MM.1S (cell line): ENCODE measurements around the gene GOLIM4.

Source experiments
- DNase-seq: peaks from one replicate; pipeline ENCODE4 v3.0.0-alpha.2; 2015
- H2AFZ ChIP-seq: fragments of 300-600 bp; sonication (generic); 2 replicates; pipeline ENCODE4 v1.6.0; 2016; ENCODE audit warnings: antibody characterized with exemption, low read length
- H3F3A ChIP-seq: fragments of 300-600 bp; sonication (generic); 2 replicates; pipeline ENCODE4 v1.6.1; 2016; ENCODE audit warnings: mild to moderate bottlenecking, antibody characterized with exemption, low read length, moderate library complexity, mixed read lengths; ENCODE audit not compliant: insufficient read depth
- H3K27ac ChIP-seq: fragments of 300-600 bp; sonication (generic); 2 replicates; pipeline ENCODE4 v1.5.1; 2016; ENCODE audit warnings: mild to moderate bottlenecking, low read length
- H3K27me3 ChIP-seq: fragments of 300-600 bp; sonication (generic); replicated peaks from 2 replicates; pipeline ENCODE4 v1.6.0; 2016; ENCODE audit warnings: low read length; ENCODE audit not compliant: insufficient read depth
- H3K36me3 ChIP-seq: fragments of 300-600 bp; sonication (generic); replicated peaks from 2 replicates; pipeline ENCODE4 v1.6.1; 2016; ENCODE audit warnings: mild to moderate bottlenecking, low read length, mixed read lengths; ENCODE audit not compliant: insufficient read depth
- H3K4me1 ChIP-seq: fragments of 300-600 bp; sonication (generic); 2 replicates; pipeline ENCODE4 v1.6.1; 2016; ENCODE audit warnings: low read length, mixed read lengths
- H3K4me2 ChIP-seq: fragments of 300-600 bp; sonication (generic); 2 replicates; pipeline ENCODE4 v1.6.0; 2016; ENCODE audit warnings: low read depth, low read length
- H3K4me3 ChIP-seq: fragments of 300-600 bp; sonication (generic); 2 replicates; pipeline ENCODE4 v1.5.1; 2016; ENCODE audit warnings: low read length, mixed read lengths
- H3K79me2 ChIP-seq: fragments of 300-600 bp; sonication (generic); 2 replicates; pipeline ENCODE4 v1.6.1; 2016; ENCODE audit warnings: mixed run types, low read length, mixed read lengths
- H3K9ac ChIP-seq: fragments of 300-600 bp; sonication (generic); 2 replicates; pipeline ENCODE4 v1.6.1; 2016; ENCODE audit warnings: low read length, mixed read lengths
- H3K9me2 ChIP-seq: fragments of 300-600 bp; sonication (generic); replicated peaks from 2 replicates; pipeline ENCODE4 v1.6.1; 2016; ENCODE audit warnings: mild to moderate bottlenecking, low read length, mixed read lengths; ENCODE audit not compliant: insufficient read depth
- H3K9me3 ChIP-seq: fragments of 300-600 bp; sonication (generic); replicated peaks from 2 replicates; pipeline ENCODE4 v1.6.1; 2016; ENCODE audit warnings: mild to moderate bottlenecking, low read length, mixed read lengths; ENCODE audit not compliant: insufficient read depth
- H4K20me1 ChIP-seq: fragments of 300-600 bp; sonication (generic); 2 replicates; pipeline ENCODE4 v1.6.1; 2016; ENCODE audit warnings: mild to moderate bottlenecking, low read length, moderate library complexity, mixed read lengths; ENCODE audit not compliant: insufficient read depth
- CTCF ChIP-seq: fragments of 300-600 bp; sonication (generic); IDR thresholded peaks from 2 replicates; pipeline ENCODE4 v1.5.1; 2016; ENCODE audit warnings: antibody characterized with exemption, low read length, mixed read lengths
- EZH2 ChIP-seq: fragments of 300-600 bp; sonication (generic); optimal IDR thresholded peaks from 2 replicates; pipeline ENCODE3; 2017; ENCODE audit warnings: low read depth, mild to moderate bottlenecking, antibody characterized with exemption, low read length, mixed read lengths
- EZH2phosphoT487 ChIP-seq: fragments of 300-600 bp; sonication (generic); IDR thresholded peaks from 2 replicates; pipeline ENCODE4 v1.6.1; 2018; ENCODE audit warnings: antibody characterized with exemption, low read length

Gene GOLIM4

GRCh38 chr3:168095611-168096209, at the start of gene GOLIM4:
Gene GOLIM4, minus strand, starts transcription at chr3:168095924. Its CDS starts 639 bp downstream, at chr3:168095285.
- H3K9me3 ChIP-seq, result no peaks in the 10 kb centered on the region
- H3K36me3 ChIP-seq, result no peaks in the 10 kb centered on the region
- peak within 1 kb of the TSS; percentile 84 for H3K27ac ChIP-seq
- H3K9me2 ChIP-seq, result no peaks in the 10 kb centered on the region
- peak within 1 kb of the TSS; percentile 83 for H3K4me2 ChIP-seq
- H3K9ac ChIP-seq, result peak within 1 kb of the TSS; percentile 79
- peaks cover 29% of the 10 kb centered on the region for H3K4me1 ChIP-seq
- H3K27me3 ChIP-seq, result no peaks in the 10 kb centered on the region
- TF ChIP-seq EZH2, result no peak
- no peak; the same call in 1 of the 2 replicates for TF ChIP-seq CTCF
- TF ChIP-seq EZH2phosphoT487, result no peak
- peak within 1 kb of the TSS; percentile 94 for H2AFZ ChIP-seq
- peak within 1 kb of the TSS; percentile 80 for H3K4me3 ChIP-seq
- peaks cover 39% of the 10 kb centered on the region for H3K79me2 ChIP-seq
- peaks cover 31% of the 10 kb centered on the region for H3F3A ChIP-seq
- no peaks in the 10 kb centered on the region for H4K20me1 ChIP-seq
- peak; percentile 99 for DNase-seq

- H3K9me2 ChIP-seq, result no peaks in the 10 kb centered on the region
- H3K4me2 ChIP-seq, result no peak overlapping the region
- no peaks in the 10 kb centered on the region for H4K20me1 ChIP-seq
- H3K9ac ChIP-seq, result no peak overlapping the region
- no peak for DNase-seq
- TF ChIP-seq EZH2 (no peak), CTCF (no peak), EZH2phosphoT487 (no peak)
- no peak overlapping the region for H3K27ac ChIP-seq
- H3K9me3 ChIP-seq, result no peaks in the 10 kb centered on the region
- H2AFZ ChIP-seq, result no peak overlapping the region
- no peaks in the 10 kb centered on the region for H3F3A ChIP-seq
- no peaks in the 10 kb centered on the region for H3K79me2 ChIP-seq
- H3K27me3 ChIP-seq, result no peaks in the 10 kb centered on the region
- H3K4me1 ChIP-seq, result no peaks in the 10 kb centered on the region
- H3K4me3 ChIP-seq, result no peak overlapping the region
- no peaks in the 10 kb centered on the region for H3K36me3 ChIP-seq
Observed at GRCh38 chr3:168141405-168141998, 45.8 kb upstream of the GOLIM4 start.

GRCh38 chr3:168139947-168140346, 44.2 kb upstream of the GOLIM4 start:
- Histone ChIP-seq H3K9me2 (no peaks in the 10 kb centered on the region), H4K20me1 (no peaks in the 10 kb centered on the region), H3K4me3 (no peak overlapping the region), H3K9me3 (no peaks in the 10 kb centered on the region), H3K4me2 (no peak overlapping the region), H3K79me2 (no peaks in the 10 kb centered on the region), H2AFZ (no peak overlapping the region), H3K27me3 (no peaks in the 10 kb centered on the region), H3K36me3 (no peaks in the 10 kb centered on the region), H3K9ac (no peak overlapping the region), H3K27ac (no peak overlapping the region), H3F3A (no peaks in the 10 kb centered on the region), H3K4me1 (no peaks in the 10 kb centered on the region)
- no peak for DNase-seq
- no peak for TF ChIP-seq EZH2
- TF ChIP-seq CTCF, result no peak
- TF ChIP-seq EZH2phosphoT487, result no peak
